ENCODE measurements around the gene USP17L12. TPM values are rescaled to one million over a fixed set of nuclear protein-coding genes. Genes with fewer than 3 reads are reported as not detected.
"Not testable (repeated sequence)": the region's sequence is repeated elsewhere in the genome, so short reads cannot be mapped to it uniquely, and the experiment has no call there.

Gene USP17L12, protein sequence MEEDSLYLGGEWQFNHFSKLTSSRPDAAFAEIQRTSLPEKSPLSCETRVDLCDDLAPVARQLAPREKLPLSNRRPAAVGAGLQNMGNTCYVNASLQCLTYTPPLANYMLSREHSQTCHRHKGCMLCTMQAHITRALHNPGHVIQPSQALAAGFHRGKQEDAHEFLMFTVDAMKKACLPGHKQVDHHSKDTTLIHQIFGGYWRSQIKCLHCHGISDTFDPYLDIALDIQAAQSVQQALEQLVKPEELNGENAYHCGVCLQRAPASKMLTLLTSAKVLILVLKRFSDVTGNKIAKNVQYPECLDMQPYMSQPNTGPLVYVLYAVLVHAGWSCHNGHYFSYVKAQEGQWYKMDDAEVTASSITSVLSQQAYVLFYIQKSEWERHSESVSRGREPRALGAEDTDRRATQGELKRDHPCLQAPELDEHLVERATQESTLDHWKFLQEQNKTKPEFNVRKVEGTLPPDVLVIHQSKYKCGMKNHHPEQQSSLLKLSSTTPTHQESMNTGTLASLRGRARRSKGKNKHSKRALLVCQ
- total RNA-seq: not detected

DNA sequence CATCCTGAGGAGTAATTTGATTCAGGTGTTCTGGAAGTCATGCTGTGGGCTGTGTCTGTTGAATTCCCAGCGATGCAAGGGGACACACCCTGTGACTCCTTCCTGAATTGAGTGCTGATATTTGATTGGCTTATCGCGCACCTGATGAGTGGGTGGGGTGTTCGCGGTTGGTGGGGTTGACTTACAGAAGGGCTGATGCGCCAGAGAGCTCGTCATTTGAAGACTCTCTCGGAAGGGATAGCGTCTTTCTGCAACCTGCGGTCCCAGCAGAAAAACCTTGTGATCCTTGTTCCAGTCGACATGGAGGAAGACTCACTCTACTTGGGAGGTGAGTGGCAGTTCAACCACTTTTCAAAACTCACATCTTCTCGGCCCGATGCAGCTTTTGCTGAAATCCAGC lies at the start of gene USP17L12:
Gene USP17L12 (plus strand): TSS at position 301 of the 400 bp plus-strand sequence. CDS start 0 bp downstream, at position 301.
- DNase-seq (ENCODE audit: low spot score): not testable (repeated sequence)

DNA sequence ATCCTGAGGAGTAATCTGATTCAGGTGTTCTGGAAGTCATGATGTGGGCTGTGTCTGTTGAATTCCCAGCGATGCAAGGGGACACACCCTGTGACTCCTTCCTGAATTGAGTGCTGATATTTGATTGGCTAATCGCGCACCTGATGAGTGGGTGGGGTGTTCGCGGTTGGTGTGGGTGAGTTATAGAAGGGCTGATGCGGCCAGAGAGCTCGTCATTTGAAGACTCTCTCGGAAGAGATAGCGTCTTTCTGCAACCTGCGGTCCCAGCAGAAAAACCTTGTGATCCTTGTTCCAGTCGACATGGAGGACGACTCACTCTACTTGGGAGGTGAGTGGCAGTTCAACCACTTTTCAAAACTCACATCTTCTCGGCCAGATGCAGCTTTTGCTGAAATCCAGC lies 9.6 kb upstream of the USP17L12 start, which contains the start of gene USP17L10:
Gene USP17L10 (plus strand): TSS at position 301 of the 400 bp plus-strand sequence. CDS start 0 bp downstream, at position 301.
- not testable (repeated sequence) for DNase-seq (ENCODE audit: low spot score)

DNA sequence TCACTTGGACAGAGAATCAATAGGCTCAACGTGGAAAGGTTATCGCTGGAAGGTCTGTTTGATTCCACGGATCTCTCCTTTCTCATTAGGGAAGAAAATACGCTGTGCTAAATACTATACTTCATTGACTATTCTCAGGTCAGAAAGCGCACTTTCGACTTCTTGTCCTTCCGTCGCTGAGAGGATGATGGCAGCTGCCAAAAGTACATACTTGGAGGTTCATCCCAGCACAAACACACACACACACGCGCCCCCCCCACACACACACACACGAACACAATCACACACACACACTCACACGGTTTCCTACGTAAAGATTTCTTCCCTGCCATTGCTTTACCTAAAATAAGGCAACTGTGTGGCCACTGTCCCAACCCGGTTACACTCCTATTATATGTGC lies 5.3 kb upstream of the USP17L12 start:
- DNase-seq (ENCODE audit: low spot score): not testable (repeated sequence)

DNA sequence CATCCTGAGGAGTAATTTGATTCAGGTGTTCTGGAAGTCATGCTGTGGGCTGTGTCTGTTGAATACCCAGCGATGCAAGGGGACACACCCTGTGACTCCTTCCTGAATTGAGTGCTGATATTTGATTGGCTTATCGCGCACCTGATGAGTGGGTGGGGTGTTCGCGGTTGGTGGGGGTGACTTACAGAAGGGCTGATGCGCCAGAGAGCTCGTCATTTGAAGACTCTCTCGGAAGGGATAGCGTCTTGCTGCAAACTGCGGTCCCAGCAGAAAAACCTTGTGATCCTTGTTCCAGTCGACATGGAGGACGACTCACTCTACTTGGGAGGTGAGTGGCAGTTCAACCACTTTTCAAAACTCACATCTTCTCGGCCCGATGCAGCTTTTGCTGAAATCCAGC lies 4.8 kb upstream of the USP17L12 start, which contains the start of gene USP17L11:
Gene USP17L11 (plus strand): TSS at position 301 of the 400 bp plus-strand sequence. CDS start 0 bp downstream, at position 301.
- not testable (repeated sequence) for DNase-seq (ENCODE audit: low spot score)

DNA sequence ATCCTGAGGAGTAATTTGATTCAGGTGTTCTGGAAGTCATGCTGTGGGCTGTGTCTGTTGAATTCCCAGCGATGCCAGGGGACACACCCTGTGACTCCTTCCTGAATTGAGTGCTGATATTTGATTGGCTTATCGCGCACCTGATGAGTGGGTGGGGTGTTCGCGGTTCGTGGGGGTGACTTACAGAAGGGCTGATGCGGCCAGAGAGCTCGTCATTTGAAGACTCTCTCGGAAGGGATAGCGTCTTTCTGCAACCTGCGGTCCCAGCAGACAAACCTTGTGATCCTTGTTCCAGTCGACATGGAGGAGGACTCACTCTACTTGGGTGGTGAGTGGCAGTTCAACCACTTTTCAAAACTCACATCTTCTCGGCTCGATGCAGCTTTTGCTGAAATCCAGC lies 4.6 kb downstream of the USP17L12 start, which contains the start of gene USP17L13:
Gene USP17L13 (plus strand): TSS at position 301 of the 400 bp plus-strand sequence. CDS start 0 bp downstream, at position 301.
- not testable (repeated sequence) for DNase-seq (ENCODE audit: low spot score)

DNA sequence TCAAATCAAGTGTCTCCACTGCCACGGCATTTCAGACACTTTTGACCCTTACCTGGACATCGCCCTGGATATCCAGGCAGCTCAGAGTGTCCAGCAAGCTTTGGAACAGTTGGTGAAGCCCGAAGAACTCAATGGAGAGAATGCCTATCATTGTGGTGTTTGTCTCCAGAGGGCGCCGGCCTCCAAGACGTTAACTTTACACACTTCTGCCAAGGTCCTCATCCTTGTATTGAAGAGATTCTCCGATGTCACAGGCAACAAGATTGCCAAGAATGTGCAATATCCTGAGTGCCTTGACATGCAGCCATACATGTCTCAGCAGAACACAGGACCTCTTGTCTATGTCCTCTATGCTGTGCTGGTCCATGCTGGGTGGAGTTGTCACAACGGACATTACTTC lies 10.3 kb downstream of the USP17L12 start:
- DNase-seq (ENCODE audit: low spot score): peak; percentile 6

DNA sequence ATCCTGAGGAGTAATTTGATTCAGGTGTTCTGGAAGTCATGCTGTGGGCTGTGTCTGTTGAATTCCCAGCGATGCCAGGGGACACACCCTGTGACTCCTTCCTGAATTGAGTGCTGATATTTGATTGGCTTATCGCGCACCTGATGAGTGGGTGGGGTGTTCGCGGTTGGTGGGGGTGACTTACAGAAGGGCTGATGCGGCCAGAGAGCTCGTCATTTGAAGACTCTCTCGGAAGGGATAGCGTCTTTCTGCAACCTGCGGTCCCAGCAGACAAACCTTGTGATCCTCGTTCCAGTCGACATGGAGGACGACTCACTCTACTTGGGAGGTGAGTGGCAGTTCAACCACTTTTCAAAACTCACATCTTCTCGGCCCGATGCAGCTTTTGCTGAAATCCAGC lies 14.1 kb downstream of the USP17L12 start, which contains the start of gene USP17L15:
Gene USP17L15 (plus strand): TSS at position 301 of the 400 bp plus-strand sequence. CDS start 0 bp downstream, at position 301.
- DNase-seq (ENCODE audit: low spot score): not testable (repeated sequence)

DNA sequence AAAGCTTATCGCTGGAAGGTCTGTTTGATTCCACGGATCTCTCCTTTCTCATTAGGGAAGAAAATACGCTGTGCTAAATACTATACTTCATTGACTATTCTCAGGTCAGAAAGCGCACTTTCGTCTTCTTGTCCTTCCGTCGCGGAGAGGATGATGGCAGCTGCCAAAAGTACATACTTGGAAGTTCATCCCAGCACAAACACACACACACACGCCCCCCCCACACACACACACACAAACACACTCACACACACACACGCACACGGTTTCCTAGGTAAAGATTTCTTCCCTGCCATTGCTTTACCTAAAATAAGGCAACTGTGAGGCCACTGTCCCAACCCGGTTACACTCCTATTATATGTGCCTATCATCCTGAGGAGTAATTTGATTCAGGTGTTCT lies 18.5 kb downstream of the USP17L12 start:
- not testable (repeated sequence) for DNase-seq (ENCODE audit: low spot score)

DNA sequence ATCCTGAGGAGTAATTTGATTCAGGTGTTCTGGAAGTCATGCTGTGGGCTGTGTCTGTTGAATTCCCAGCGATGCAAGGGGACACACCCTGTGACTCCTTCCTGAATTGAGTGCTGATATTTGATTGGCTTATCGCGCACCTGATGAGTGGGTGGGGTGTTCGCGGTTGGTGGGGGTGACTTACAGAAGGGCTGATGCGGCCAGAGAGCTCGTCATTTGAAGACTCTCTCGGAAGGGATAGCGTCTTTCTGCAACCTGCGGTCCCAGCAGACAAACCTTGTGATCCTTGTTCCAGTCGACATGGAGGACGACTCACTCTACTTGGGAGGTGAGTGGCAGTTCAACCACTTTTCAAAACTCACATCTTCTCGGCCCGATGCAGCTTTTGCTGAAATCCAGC lies 23.6 kb downstream of the USP17L12 start, which contains the start of gene USP17L17:
Gene USP17L17 (plus strand): TSS at position 301 of the 400 bp plus-strand sequence. CDS start 0 bp downstream, at position 301.
- DNase-seq (ENCODE audit: low spot score): not testable (repeated sequence)

DNA sequence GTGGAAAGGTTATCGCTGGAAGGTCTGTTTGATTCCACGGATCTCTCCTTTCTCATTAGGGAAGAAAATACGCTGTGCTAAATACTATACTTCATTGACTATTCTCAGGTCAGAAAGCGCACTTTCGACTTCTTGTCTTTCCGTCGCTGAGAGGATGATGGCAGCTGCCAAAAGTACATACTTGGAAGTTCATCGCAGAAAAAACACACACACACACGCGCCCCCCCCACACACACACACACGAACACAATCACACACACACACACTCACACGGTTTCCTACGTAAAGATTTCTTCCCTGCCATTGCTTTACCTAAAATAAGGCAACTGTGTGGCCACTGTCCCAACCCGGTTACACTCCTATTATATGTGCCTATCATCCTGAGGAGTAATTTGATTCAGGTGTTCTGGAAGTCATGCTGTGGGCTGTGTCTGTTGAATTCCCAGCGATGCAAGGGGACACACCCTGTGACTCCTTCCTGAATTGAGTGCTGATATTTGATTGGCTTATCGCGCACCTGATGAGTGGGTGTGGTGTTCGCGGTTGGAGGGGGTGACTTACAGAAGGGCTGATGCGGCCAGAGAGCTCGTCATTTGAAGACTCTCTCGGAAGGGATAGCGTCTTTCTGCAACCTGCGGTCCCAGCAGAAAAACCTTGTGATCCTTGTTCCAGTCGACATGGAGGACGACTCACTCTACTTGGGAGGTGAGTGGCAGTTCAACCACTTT lies 28.2 kb downstream of the USP17L12 start, which contains the start of gene USP17L18:
Gene USP17L18 (plus strand): TSS at position 678 of the 728 bp plus-strand sequence. CDS start 0 bp downstream, at position 678.
- DNase-seq (ENCODE audit: low spot score): peak; percentile 17

DNA sequence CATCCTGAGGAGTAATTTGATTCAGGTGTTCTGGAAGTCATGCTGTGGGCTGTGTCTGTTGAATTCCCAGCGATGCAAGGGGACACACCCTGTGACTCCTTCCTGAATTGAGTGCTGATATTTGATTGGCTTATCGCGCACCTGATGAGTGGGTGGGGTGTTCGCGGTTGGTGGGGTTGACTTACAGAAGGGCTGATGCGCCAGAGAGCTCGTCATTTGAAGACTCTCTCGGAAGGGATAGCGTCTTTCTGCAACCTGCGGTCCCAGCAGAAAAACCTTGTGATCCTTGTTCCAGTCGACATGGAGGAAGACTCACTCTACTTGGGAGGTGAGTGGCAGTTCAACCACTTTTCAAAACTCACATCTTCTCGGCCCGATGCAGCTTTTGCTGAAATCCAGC lies 33.1 kb downstream of the USP17L12 start, which contains the start of gene USP17L19:
Gene USP17L19 (plus strand): TSS at position 301 of the 400 bp plus-strand sequence. CDS start 0 bp downstream, at position 301.
- not testable (repeated sequence) for DNase-seq (ENCODE audit: low spot score)

DNA sequence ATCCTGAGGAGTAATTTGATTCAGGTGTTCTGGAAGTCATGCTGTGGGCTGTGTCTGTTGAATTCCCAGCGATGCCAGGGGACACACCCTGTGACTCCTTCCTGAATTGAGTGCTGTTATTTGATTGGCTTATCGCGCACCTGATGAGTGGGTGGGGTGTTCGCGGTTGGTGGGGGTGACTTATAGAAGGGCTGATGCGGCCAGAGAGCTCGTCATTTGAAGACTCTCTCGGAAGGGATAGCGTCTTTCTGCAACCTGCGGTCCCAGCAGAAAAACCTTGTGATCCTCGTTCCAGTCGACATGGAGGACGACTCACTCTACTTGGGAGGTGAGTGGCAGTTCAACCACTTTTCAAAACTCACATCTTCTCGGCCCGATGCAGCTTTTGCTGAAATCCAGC lies 37.9 kb downstream of the USP17L12 start, which contains the start of gene USP17L20:
Gene USP17L20 (plus strand): TSS at position 301 of the 400 bp plus-strand sequence. CDS start 0 bp downstream, at position 301.
- DNase-seq (ENCODE audit: low spot score): not testable (repeated sequence)

DNA sequence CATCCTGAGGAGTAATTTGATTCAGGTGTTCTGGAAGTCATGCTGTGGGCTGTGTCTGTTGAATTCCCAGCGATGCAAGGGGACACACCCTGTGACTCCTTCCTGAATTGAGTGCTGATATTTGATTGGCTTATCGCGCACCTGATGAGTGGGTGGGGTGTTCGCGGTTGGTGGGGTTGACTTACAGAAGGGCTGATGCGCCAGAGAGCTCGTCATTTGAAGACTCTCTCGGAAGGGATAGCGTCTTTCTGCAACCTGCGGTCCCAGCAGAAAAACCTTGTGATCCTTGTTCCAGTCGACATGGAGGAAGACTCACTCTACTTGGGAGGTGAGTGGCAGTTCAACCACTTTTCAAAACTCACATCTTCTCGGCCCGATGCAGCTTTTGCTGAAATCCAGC lies 42.6 kb downstream of the USP17L12 start, which contains the start of gene USP17L21:
Gene USP17L21 (plus strand): TSS at position 301 of the 400 bp plus-strand sequence. CDS start 0 bp downstream, at position 301.
- DNase-seq (ENCODE audit: low spot score): not testable (repeated sequence)

DNA sequence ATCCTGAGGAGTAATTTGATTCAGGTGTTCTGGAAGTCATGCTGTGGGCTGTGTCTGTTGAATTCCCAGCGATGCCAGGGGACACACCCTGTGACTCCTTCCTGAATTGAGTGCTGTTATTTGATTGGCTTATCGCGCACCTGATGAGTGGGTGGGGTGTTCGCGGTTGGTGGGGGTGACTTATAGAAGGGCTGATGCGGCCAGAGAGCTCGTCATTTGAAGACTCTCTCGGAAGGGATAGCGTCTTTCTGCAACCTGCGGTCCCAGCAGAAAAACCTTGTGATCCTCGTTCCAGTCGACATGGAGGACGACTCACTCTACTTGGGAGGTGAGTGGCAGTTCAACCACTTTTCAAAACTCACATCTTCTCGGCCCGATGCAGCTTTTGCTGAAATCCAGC lies 47.4 kb downstream of the USP17L12 start, which contains the start of gene USP17L22:
Gene USP17L22 (plus strand): TSS at position 301 of the 400 bp plus-strand sequence. CDS start 0 bp downstream, at position 301.
- DNase-seq (ENCODE audit: low spot score): not testable (repeated sequence)

Other genes with a start within 250 kb of the USP17L12 start
- gene FAM90A26, start 49.7 kb upstream of the USP17L12 start, total RNA-seq: not detected
- not detected for gene USP17L10, start 9.5 kb upstream of the USP17L12 start, total RNA-seq
- gene USP17L11, start 4.7 kb upstream of the USP17L12 start, total RNA-seq: not detected
- not detected for gene USP17L13, start 4.7 kb downstream of the USP17L12 start, total RNA-seq
- not detected for gene USP17L15, start 14.2 kb downstream of the USP17L12 start, total RNA-seq
- gene USP17L17, start 23.7 kb downstream of the USP17L12 start, total RNA-seq: not detected
- gene USP17L18, start 28.5 kb downstream of the USP17L12 start, total RNA-seq: not detected
- gene USP17L19, start 33.2 kb downstream of the USP17L12 start, total RNA-seq: not detected
- not detected for gene USP17L20, start 38.0 kb downstream of the USP17L12 start, total RNA-seq
- not detected for gene USP17L21, start 42.7 kb downstream of the USP17L12 start, total RNA-seq
- gene USP17L22, start 47.5 kb downstream of the USP17L12 start, total RNA-seq: not detected
- not detected for gene USP17L24, start 105.0 kb downstream of the USP17L12 start, total RNA-seq
- not detected for gene USP17L25, start 109.8 kb downstream of the USP17L12 start, total RNA-seq
- gene USP17L26, start 114.5 kb downstream of the USP17L12 start, total RNA-seq: not detected
- not detected for gene USP17L5, start 119.3 kb downstream of the USP17L12 start, total RNA-seq
- gene USP17L27, start 124.0 kb downstream of the USP17L12 start, total RNA-seq: not detected
- not detected for gene USP17L28, start 128.7 kb downstream of the USP17L12 start, total RNA-seq
- not detected for gene USP17L29, start 133.5 kb downstream of the USP17L12 start, total RNA-seq
- not detected for gene USP17L30, start 143.0 kb downstream of the USP17L12 start, total RNA-seq
- gene DEFB131A, start 224.3 kb downstream of the USP17L12 start, total RNA-seq: not detected

Data from mucosa of gallbladder (tissue), 1 donor.